MM.1S (cell line): ENCODE results near the gene RAB3IL1.

Experiments used
- DNase-seq: peaks from one replicate; pipeline ENCODE4 v3.0.0-alpha.2; 2015
- H2AFZ ChIP-seq: fragments of 300-600 bp; sonication (generic); 2 replicates; pipeline ENCODE4 v1.6.0; 2016; ENCODE audit warnings: antibody characterized with exemption, low read length
- H3F3A ChIP-seq: fragments of 300-600 bp; sonication (generic); 2 replicates; pipeline ENCODE4 v1.6.1; 2016; ENCODE audit warnings: mild to moderate bottlenecking, antibody characterized with exemption, low read length, moderate library complexity, mixed read lengths; ENCODE audit not compliant: insufficient read depth
- H3K27ac ChIP-seq: fragments of 300-600 bp; sonication (generic); 2 replicates; pipeline ENCODE4 v1.5.1; 2016; ENCODE audit warnings: mild to moderate bottlenecking, low read length
- H3K27me3 ChIP-seq: fragments of 300-600 bp; sonication (generic); replicated peaks from 2 replicates; pipeline ENCODE4 v1.6.0; 2016; ENCODE audit warnings: low read length; ENCODE audit not compliant: insufficient read depth
- H3K36me3 ChIP-seq: fragments of 300-600 bp; sonication (generic); replicated peaks from 2 replicates; pipeline ENCODE4 v1.6.1; 2016; ENCODE audit warnings: mild to moderate bottlenecking, low read length, mixed read lengths; ENCODE audit not compliant: insufficient read depth
- H3K4me1 ChIP-seq: fragments of 300-600 bp; sonication (generic); 2 replicates; pipeline ENCODE4 v1.6.1; 2016; ENCODE audit warnings: low read length, mixed read lengths
- H3K4me2 ChIP-seq: fragments of 300-600 bp; sonication (generic); 2 replicates; pipeline ENCODE4 v1.6.0; 2016; ENCODE audit warnings: low read depth, low read length
- H3K4me3 ChIP-seq: fragments of 300-600 bp; sonication (generic); 2 replicates; pipeline ENCODE4 v1.5.1; 2016; ENCODE audit warnings: low read length, mixed read lengths
- H3K79me2 ChIP-seq: fragments of 300-600 bp; sonication (generic); 2 replicates; pipeline ENCODE4 v1.6.1; 2016; ENCODE audit warnings: mixed run types, low read length, mixed read lengths
- H3K9ac ChIP-seq: fragments of 300-600 bp; sonication (generic); 2 replicates; pipeline ENCODE4 v1.6.1; 2016; ENCODE audit warnings: low read length, mixed read lengths
- H3K9me2 ChIP-seq: fragments of 300-600 bp; sonication (generic); replicated peaks from 2 replicates; pipeline ENCODE4 v1.6.1; 2016; ENCODE audit warnings: mild to moderate bottlenecking, low read length, mixed read lengths; ENCODE audit not compliant: insufficient read depth
- H3K9me3 ChIP-seq: fragments of 300-600 bp; sonication (generic); replicated peaks from 2 replicates; pipeline ENCODE4 v1.6.1; 2016; ENCODE audit warnings: mild to moderate bottlenecking, low read length, mixed read lengths; ENCODE audit not compliant: insufficient read depth
- H4K20me1 ChIP-seq: fragments of 300-600 bp; sonication (generic); 2 replicates; pipeline ENCODE4 v1.6.1; 2016; ENCODE audit warnings: mild to moderate bottlenecking, low read length, moderate library complexity, mixed read lengths; ENCODE audit not compliant: insufficient read depth
- EZH2 ChIP-seq: fragments of 300-600 bp; sonication (generic); optimal IDR thresholded peaks from 2 replicates; pipeline ENCODE3; 2017; ENCODE audit warnings: low read depth, mild to moderate bottlenecking, antibody characterized with exemption, low read length, mixed read lengths
- EZH2phosphoT487 ChIP-seq: fragments of 300-600 bp; sonication (generic); IDR thresholded peaks from 2 replicates; pipeline ENCODE4 v1.6.1; 2018; ENCODE audit warnings: antibody characterized with exemption, low read length
- TF ChIP-seq, protein P1 (sequence below): fragments of 300-600 bp; sonication (generic); IDR thresholded peaks from 2 replicates; pipeline ENCODE4 v1.5.1; 2016; ENCODE audit warnings: antibody characterized with exemption, low read length, mixed read lengths

The RAB3IL1 gene

DNA sequence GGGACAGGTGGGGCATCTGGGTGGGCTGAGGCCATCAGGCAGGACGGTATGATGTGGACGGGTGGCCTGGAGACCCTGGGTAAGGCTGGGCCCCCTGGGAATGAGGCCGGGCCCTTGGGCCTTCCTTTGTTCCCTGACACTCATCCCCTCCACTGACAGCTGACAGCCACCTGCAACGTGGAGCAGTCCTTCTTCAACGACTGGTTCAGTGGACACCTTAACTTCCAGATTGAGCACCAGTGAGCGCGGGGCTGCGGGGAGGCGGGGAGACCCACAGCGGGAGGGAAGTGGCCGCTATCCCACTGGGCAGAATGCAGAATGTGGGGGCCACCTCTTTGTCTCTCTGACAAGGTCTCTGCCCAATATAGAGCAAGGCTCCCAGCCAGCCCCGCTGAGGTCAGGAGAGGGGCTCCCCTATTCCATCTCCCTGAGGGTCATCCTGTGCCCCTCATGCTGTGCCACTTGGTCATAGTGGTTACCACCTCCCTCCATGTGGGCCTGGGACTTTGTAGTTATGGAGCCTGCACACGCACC, 53.8 kb downstream of the RAB3IL1 start:
- Histone ChIP-seq H3K27ac (no peak overlapping the region), H3K9ac (no peak overlapping the region), H3F3A (no peaks in the 10 kb centered on the region), H4K20me1 (no peaks in the 10 kb centered on the region), H3K79me2 (no peaks in the 10 kb centered on the region), H3K9me2 (no peaks in the 10 kb centered on the region), H3K27me3 (peaks cover 27% of the 10 kb centered on the region), H3K9me3 (no peaks in the 10 kb centered on the region), H3K36me3 (no peaks in the 10 kb centered on the region), H3K4me2 (no peak overlapping the region), H2AFZ (no peak overlapping the region), H3K4me3 (no peak overlapping the region), H3K4me1 (no peaks in the 10 kb centered on the region)
- no peak for TF ChIP-seq EZH2
- no peak for TF ChIP-seq EZH2phosphoT487
- TF ChIP-seq, protein P1, sequence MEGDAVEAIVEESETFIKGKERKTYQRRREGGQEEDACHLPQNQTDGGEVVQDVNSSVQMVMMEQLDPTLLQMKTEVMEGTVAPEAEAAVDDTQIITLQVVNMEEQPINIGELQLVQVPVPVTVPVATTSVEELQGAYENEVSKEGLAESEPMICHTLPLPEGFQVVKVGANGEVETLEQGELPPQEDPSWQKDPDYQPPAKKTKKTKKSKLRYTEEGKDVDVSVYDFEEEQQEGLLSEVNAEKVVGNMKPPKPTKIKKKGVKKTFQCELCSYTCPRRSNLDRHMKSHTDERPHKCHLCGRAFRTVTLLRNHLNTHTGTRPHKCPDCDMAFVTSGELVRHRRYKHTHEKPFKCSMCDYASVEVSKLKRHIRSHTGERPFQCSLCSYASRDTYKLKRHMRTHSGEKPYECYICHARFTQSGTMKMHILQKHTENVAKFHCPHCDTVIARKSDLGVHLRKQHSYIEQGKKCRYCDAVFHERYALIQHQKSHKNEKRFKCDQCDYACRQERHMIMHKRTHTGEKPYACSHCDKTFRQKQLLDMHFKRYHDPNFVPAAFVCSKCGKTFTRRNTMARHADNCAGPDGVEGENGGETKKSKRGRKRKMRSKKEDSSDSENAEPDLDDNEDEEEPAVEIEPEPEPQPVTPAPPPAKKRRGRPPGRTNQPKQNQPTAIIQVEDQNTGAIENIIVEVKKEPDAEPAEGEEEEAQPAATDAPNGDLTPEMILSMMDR = no peak
- DNase-seq = no peak

DNA sequence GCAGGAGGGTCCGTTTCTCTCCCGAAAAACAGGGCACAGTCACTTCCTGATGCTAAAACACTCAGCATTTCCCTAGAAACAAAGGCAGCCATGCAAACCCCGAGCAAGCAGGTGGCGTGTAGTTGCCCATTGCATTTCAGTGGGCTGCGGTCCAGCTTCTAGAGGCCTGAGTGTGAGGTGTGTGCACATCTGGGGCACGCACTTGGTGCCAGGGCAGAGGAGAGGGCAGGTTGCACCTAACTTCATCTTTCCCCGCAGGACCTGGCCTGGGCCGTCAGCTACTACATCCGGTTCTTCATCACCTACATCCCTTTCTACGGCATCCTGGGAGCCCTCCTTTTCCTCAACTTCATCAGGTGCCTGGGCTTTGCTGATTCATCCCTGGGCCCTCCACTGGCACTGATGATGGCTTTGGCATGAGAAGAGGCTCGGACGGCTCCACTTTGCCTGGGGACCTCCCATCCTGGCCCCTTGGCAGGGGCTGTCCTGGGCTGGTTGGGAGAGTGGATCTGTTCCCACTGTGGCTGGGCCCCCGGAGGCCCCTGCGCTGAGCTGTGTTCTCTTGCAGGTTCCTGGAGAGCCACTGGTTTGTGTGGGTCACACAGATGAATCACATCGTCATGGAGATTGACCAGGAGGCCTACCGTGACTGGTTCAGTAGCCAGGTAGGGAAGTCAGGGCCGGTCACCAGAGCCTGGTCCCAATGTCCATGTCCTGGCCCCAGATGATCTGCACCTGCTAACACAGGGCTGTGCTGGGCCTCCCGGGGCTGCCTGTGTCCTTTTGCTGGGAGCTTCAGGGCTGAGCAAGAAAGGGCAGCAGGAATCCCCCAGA, 54.4 kb downstream of the RAB3IL1 start:
- TF ChIP-seq, protein P1 = no peak
- TF ChIP-seq EZH2 (no peak), EZH2phosphoT487 (no peak)
- H3K9me3 ChIP-seq = no peaks in the 10 kb centered on the region
- H3F3A ChIP-seq = no peaks in the 10 kb centered on the region
- H3K36me3 ChIP-seq = no peaks in the 10 kb centered on the region
- no peak overlapping the region for H3K9ac ChIP-seq
- H3K79me2 ChIP-seq = no peaks in the 10 kb centered on the region
- no peaks in the 10 kb centered on the region for H3K9me2 ChIP-seq
- H3K27me3 ChIP-seq = peaks cover 25% of the 10 kb centered on the region
- no peak overlapping the region for H3K27ac ChIP-seq
- H2AFZ ChIP-seq = no peak overlapping the region
- no peak overlapping the region for H3K4me3 ChIP-seq
- DNase-seq = no peak
- no peaks in the 10 kb centered on the region for H4K20me1 ChIP-seq
- H3K4me2 ChIP-seq = no peak overlapping the region
- no peaks in the 10 kb centered on the region for H3K4me1 ChIP-seq

DNA sequence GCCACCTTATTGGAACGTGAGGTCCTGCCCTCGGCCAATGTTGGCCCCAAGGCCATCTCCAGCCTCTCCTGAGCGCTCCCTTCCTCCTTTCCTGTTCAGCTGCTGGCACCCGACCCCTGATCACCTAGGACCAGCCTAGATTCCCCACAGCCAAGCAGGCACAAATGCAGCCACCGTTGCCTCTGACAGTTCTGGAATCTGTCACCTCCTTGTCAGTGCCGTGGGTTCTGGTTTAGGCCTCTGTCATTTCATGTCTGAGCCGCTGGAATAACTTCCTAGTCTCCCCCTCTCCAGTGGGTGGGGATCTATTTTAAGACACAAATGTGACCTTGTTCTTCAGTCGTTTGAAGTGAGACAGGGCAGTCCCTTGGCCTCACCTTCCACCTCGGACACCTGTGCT, 55.7 kb downstream of the RAB3IL1 start:
- Histone ChIP-seq H3K27ac (no peak overlapping the region), H3K9me2 (no peaks in the 10 kb centered on the region), H3K4me1 (no peaks in the 10 kb centered on the region), H3F3A (no peaks in the 10 kb centered on the region), H3K27me3 (peaks cover 15% of the 10 kb centered on the region), H3K9ac (no peak overlapping the region), H4K20me1 (no peaks in the 10 kb centered on the region), H3K4me2 (no peak overlapping the region), H3K36me3 (no peaks in the 10 kb centered on the region), H3K79me2 (no peaks in the 10 kb centered on the region), H2AFZ (no peak overlapping the region), H3K4me3 (no peak overlapping the region), H3K9me3 (no peaks in the 10 kb centered on the region)
- DNase-seq = no peak
- TF ChIP-seq EZH2phosphoT487 (no peak), EZH2 (no peak)
- TF ChIP-seq, protein P1 = no peak
